ENCODE data around the gene ASF1A. TPM values are rescaled to one million over a fixed set of nuclear protein-coding genes. Genes with fewer than 3 reads are reported as not detected.

ASF1A gene
- total RNA-seq, 1 experiment from 2014 or later, result 15.8 TPM

GRCh38 chr6:118934461-118935330 lies 40.7 kb downstream of the ASF1A start, which contains the start of gene MCM9:
MCM9 (minus strand) TSS chr6:118935159; CDS start chr6:118931723, 3,436 bp downstream.
- in situ Hi-C loops (cut with HindIII; ENCODE audit: low pct_unique_long_range_greater_than_20kb, low sequenced_read_pairs), result no loop called here
- peak; percentile 87 for DNase-seq (ENCODE audit: low read depth, low spot score)

- no peak for DNase-seq (ENCODE audit: low read depth, low spot score)
- in situ Hi-C loops (cut with HindIII; ENCODE audit: low pct_unique_long_range_greater_than_20kb, low sequenced_read_pairs), result no loop called here
These were observed 41.3 kb downstream of the ASF1A start for GRCh38 chr6:118935331-118935668.

- DNase-seq (ENCODE audit: low read depth, low spot score), result no peak
- in situ Hi-C loops (cut with HindIII; ENCODE audit: low pct_unique_long_range_greater_than_20kb, low sequenced_read_pairs), result no loop called here
These were observed 42.2 kb downstream of the ASF1A start for GRCh38 chr6:118935978-118936703.

- DNase-seq (ENCODE audit: low read depth, low spot score), result no peak
- in situ Hi-C loops (cut with HindIII; ENCODE audit: low pct_unique_long_range_greater_than_20kb, low sequenced_read_pairs), result no loop called here
These were observed 45.7 kb downstream of the ASF1A start for GRCh38 chr6:118939683-118940082.

- no peak for DNase-seq (ENCODE audit: low read depth, low spot score)
- in situ Hi-C loops (cut with HindIII; ENCODE audit: low pct_unique_long_range_greater_than_20kb, low sequenced_read_pairs), result no loop called here
These were observed 46.8 kb downstream of the ASF1A start for GRCh38 chr6:118940770-118941169.

- in situ Hi-C loops (cut with HindIII; ENCODE audit: low pct_unique_long_range_greater_than_20kb, low sequenced_read_pairs), result no loop called here
- no peak for DNase-seq (ENCODE audit: low read depth, low spot score)
These were observed 51.3 kb downstream of the ASF1A start for GRCh38 chr6:118945217-118945616.

- in situ Hi-C loops (cut with HindIII; ENCODE audit: low pct_unique_long_range_greater_than_20kb, low sequenced_read_pairs), result no loop called here
- DNase-seq (ENCODE audit: low read depth, low spot score), result no peak
These were observed 58.7 kb downstream of the ASF1A start for GRCh38 chr6:118952683-118953082.

- no peak for DNase-seq (ENCODE audit: low read depth, low spot score)
- in situ Hi-C loops (cut with HindIII; ENCODE audit: low pct_unique_long_range_greater_than_20kb, low sequenced_read_pairs), result no loop called here
These were observed 59.4 kb downstream of the ASF1A start for GRCh38 chr6:118953391-118953790.

Other genes starting within 250 kb of the ASF1A start
- 12.1 and 16.5 TPM in 2 replicates for gene CEP85L, start 242.6 kb upstream of the ASF1A start, total RNA-seq (2014; rRNA removed; shearing (Covaris generic))
- gene MCM9, start 41.0 kb downstream of the ASF1A start, total RNA-seq (2014; rRNA removed; shearing (Covaris generic)), result 10.5 and 15.8 TPM in 2 replicates
- gene FAM184A, start 184.5 kb downstream of the ASF1A start, total RNA-seq (2014; rRNA removed; shearing (Covaris generic)), result 4.1 and 4.7 TPM in 2 replicates

All from SK-MEL-5 (cell line).